WTC11 (cell line): ENCODE data around the gene EXOC4.

Source experiments
- CREM ChIP-seq: sonication (generic); formaldehyde crosslinking; IDR thresholded peaks from 2 replicates; pipeline ENCODE4 v1.8.1; 2022; ENCODE audit warnings: mild to moderate bottlenecking, missing genetic modification reagents, moderate library complexity
- MAX ChIP-seq: sonication (generic); formaldehyde crosslinking; IDR thresholded peaks from 2 replicates; pipeline ENCODE4 v1.8.0; 2022; ENCODE audit warnings: mild to moderate bottlenecking, missing genetic modification reagents
- NFYB ChIP-seq: sonication (generic); formaldehyde crosslinking; conservative IDR thresholded peaks from 2 replicates; pipeline ENCODE4 v1.8.0; 2022; ENCODE audit warnings: low read depth, missing genetic modification reagents
- NR2C2 ChIP-seq: sonication (generic); formaldehyde crosslinking; IDR thresholded peaks from 2 replicates; pipeline ENCODE4 v1.8.0; 2022; ENCODE audit warnings: mild to moderate bottlenecking, missing genetic modification reagents
- NR3C1 ChIP-seq: sonication (generic); formaldehyde crosslinking; conservative IDR thresholded peaks from 2 replicates; pipeline ENCODE4 v1.8.1; 2023; ENCODE audit warnings: low read depth, mild to moderate bottlenecking, missing genetic modification reagents
- PREB ChIP-seq: sonication (generic); formaldehyde crosslinking; IDR thresholded peaks from 2 replicates; pipeline ENCODE4 v1.8.1; 2022; ENCODE audit warnings: mild to moderate bottlenecking, missing genetic modification reagents, moderate library complexity, borderline replicate concordance
- PRRX2 ChIP-seq: fragments of 250-450 bp; sonication (Bioruptor Pico); IDR thresholded peaks from 2 replicates; pipeline ENCODE4 v1.8.0; 2021; ENCODE audit warnings: mild to moderate bottlenecking
- TCF7 ChIP-seq: sonication (generic); formaldehyde crosslinking; IDR thresholded peaks from 2 replicates; pipeline ENCODE4 v1.8.0; 2022; ENCODE audit warnings: mild to moderate bottlenecking, low read depth, missing genetic modification reagents, moderate library complexity
- TEAD4 ChIP-seq: sonication (generic); formaldehyde crosslinking; IDR thresholded peaks from 2 replicates; pipeline ENCODE4 v1.8.0; 2022; ENCODE audit warnings: mild to moderate bottlenecking, missing genetic modification reagents
- ZNF121 ChIP-seq: sonication (generic); formaldehyde crosslinking; IDR thresholded peaks from 2 replicates; pipeline ENCODE4 v1.8.0; 2023; ENCODE audit warnings: missing genetic modification reagents
- TF ChIP-seq, protein P1 (sequence below): fragments of 200-600 bp; IDR thresholded peaks from 2 replicates; pipeline ENCODE4 v1.8.0; 2022; ENCODE audit warnings: antibody characterized with exemption
- TF ChIP-seq, protein P2 (sequence below): fragments of 250-450 bp; sonication (Bioruptor Pico); IDR thresholded peaks from 2 replicates; pipeline ENCODE4 v2.1.2; 2022; ENCODE audit warnings: mild to moderate bottlenecking, moderate library complexity
- TF ChIP-seq, protein P3 (sequence below): fragments of 250-450 bp; sonication (Bioruptor Pico); conservative IDR thresholded peaks from 2 replicates; pipeline ENCODE4 v1.9.0; 2021; ENCODE audit warnings: mild to moderate bottlenecking

DNA sequence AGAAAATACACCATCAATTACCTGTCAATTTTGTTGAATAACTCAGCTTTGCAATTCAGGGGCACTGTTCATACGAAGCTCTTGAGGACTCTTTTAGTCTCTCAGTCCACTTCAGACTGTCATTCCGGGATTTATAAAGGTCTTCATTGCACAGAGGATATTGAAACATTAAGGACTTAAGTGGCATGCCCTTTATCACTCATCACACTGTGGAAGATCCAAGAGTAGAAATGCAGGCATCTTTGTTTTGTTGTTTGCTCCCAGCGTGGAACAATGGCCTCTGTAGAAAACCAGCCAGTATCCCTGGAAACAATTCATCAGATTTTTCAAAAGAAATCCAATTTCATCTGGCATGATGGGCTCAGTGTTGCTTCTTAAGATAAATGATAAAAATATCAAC lies 808.0 kb downstream of the EXOC4 start:
- TF ChIP-seq, protein P1, sequence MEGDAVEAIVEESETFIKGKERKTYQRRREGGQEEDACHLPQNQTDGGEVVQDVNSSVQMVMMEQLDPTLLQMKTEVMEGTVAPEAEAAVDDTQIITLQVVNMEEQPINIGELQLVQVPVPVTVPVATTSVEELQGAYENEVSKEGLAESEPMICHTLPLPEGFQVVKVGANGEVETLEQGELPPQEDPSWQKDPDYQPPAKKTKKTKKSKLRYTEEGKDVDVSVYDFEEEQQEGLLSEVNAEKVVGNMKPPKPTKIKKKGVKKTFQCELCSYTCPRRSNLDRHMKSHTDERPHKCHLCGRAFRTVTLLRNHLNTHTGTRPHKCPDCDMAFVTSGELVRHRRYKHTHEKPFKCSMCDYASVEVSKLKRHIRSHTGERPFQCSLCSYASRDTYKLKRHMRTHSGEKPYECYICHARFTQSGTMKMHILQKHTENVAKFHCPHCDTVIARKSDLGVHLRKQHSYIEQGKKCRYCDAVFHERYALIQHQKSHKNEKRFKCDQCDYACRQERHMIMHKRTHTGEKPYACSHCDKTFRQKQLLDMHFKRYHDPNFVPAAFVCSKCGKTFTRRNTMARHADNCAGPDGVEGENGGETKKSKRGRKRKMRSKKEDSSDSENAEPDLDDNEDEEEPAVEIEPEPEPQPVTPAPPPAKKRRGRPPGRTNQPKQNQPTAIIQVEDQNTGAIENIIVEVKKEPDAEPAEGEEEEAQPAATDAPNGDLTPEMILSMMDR, result no peak
- TF ChIP-seq NFYB, result no peak
- TF ChIP-seq PREB, result no peak
- TF ChIP-seq NR2C2 (CRISPR knock-in tag), result no peak
- TF ChIP-seq, protein P2, sequence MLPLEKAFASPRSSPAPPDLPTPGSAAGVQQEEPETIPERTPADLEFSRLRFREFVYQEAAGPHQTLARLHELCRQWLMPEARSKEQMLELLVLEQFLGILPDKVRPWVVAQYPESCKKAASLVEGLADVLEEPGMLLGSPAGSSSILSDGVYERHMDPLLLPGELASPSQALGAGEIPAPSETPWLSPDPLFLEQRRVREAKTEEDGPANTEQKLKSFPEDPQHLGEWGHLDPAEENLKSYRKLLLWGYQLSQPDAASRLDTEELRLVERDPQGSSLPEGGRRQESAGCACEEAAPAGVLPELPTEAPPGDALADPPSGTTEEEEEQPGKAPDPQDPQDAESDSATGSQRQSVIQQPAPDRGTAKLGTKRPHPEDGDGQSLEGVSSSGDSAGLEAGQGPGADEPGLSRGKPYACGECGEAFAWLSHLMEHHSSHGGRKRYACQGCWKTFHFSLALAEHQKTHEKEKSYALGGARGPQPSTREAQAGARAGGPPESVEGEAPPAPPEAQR (CRISPR knock-in tag), result no peak
- no peak for TF ChIP-seq TEAD4 (CRISPR knock-in tag)
- no peak for TF ChIP-seq TCF7
- TF ChIP-seq NR3C1 (CRISPR knock-in tag), result no peak
- TF ChIP-seq PRRX2, result no peak
- TF ChIP-seq ZNF121 (CRISPR knock-in tag), result no peak
- no peak for TF ChIP-seq CREM (CRISPR knock-in tag)
- TF ChIP-seq, protein P3, sequence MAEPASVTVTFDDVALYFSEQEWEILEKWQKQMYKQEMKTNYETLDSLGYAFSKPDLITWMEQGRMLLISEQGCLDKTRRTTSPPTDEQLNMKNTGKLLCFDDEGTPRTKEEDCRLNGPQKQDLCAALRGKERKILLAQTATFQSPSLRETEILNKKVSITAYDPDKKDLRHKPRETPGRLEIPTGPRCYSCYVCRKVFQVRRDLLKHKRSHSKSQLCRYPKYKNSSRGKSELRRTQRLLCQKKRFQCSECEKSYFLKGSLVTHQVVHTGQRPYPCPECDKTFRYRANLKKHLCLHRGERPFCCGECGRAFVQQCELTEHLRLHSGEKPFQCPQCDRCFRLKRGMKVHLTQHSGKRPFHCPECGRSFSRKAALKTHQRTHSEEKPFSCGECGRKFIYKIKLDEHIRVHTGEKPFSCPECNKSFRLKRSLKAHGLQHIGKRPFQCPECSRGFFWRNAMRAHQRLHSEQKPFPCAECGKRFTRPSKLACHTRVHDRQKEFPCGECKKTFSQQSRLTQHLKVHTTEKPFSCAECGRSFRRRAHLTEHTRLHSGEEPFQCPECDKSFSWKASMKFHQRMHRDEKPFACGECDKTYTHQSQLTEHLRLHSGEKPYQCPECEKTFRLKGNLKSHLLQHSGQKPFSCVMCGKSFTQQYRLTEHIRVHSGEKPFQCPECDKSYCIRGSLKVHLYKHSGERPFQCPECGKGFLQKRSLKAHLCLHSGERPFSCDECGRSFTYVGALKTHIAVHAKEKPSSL, result no peak
- no peak for TF ChIP-seq MAX
